HG03066 (cell line): Measurements from ENCODE around the gene MTFP1.
"Not testable (repeated sequence)": the region's sequence is repeated elsewhere in the genome, so short reads cannot be mapped to it uniquely, and the experiment has no call there.

Source experiments
- ATAC-seq: cut with Tn5 transposase; IDR thresholded peaks from one replicate; pipeline ENCODE4 v1.9.1; 2021; ENCODE audit warnings: low read depth; ENCODE audit not compliant: unreplicated experiment

The MTFP1 gene

GRCh38 chr22:30401024-30401423 lies 24.5 kb upstream of the MTFP1 start:
- ATAC-seq: not testable (repeated sequence)

GRCh38 chr22:30402028-30402765 lies 23.4 kb upstream of the MTFP1 start:
- no peak for ATAC-seq

GRCh38 chr22:30402766-30403104 lies 22.8 kb upstream of the MTFP1 start:
- ATAC-seq: not testable (repeated sequence)

- ATAC-seq: no peak
Measured at GRCh38 chr22:30404307-30404706, 21.3 kb upstream of the MTFP1 start.

DNA sequence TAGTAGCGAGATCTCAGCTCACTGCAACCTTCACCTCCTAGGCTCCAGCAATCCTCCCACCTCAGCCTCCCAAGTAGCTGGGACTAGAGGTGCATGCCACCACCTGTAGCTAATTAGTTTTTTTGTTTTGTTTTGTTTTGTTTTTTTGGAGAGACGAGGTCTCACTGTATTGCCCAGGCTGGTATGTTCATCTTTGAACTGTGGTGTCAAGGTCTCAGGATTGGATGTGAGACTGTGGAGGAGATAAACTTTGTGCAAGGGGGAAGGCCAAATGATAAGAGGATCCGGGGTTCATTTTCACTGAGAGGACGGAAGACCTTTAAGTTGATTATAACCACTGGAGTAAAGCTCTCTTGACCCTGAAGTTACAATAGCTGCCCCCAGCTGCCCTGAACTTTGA lies 19.8 kb upstream of the MTFP1 start:
- no peak for ATAC-seq

DNA sequence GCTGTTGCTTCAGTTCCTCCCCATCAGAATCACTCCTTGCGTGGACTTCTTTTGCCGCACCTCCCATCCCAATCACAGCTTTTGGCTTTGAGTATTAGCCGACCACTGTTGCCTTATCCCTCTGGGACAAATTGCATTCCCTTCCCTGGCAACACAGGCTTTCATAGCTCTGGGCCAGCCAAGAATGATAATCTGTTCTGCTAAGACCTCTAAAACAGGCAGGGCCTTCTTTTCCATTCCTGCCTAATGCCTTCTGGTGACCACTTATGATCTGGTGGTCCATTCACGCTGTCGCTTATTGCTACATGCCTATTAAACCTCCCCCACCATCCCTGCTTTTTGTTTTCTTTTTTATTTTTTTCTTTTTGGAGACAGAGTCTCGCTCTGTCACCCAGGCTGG lies 19.2 kb upstream of the MTFP1 start:
- no peak for ATAC-seq

DNA sequence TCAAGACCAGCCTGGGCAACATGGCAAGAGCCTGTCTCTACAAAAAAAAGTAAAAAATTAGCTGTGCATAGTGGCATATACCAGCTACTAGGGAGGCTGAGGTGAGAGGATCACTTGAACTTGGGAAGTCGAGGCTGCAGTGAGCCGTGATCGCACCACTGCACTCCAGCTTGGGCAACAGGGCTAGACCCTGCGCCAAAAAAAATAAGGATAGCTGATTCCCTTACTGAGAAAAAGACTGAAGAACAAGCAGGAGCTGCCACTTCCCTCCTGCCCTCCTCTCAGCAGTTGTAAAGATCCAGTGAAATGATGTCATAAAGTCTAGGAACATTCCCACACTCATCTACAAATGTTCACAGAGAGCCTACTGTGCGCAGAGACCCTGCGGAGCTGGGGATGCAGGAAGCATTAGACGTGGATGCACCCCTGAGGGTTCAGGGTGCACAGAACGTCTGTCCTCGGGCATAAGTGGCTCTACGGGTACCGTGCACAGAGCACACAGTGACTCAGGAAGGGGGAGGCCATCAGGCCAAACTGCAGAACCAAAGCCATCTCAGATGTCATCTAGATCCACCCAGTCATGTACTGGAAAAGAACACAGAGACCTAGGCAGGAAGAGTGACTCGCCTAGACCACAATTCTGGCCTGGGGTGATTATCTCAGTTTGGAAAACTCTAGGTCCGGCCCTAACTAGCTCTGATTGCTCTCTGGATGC lies 17.0 kb upstream of the MTFP1 start:
- ATAC-seq: no peak

DNA sequence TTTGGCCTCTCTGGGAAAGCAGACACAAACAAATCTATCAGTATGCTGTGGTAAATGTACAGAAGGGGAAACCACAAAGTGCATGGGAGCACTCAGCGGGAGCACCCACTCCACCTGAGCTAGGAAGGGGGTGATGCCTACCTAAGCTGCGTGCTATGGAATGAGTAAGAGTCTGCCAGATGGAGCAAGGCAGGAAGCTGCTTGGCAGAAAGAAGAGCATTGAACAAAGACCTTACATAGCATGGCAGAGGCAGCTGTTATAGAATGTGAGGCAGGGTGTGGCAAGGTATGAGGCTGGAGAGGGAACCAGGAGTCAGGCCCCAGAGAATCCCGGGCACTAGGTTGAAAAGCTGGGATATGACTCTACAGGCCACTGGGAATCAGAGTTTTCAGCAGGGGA lies 13.8 kb upstream of the MTFP1 start:
- no peak for ATAC-seq

DNA sequence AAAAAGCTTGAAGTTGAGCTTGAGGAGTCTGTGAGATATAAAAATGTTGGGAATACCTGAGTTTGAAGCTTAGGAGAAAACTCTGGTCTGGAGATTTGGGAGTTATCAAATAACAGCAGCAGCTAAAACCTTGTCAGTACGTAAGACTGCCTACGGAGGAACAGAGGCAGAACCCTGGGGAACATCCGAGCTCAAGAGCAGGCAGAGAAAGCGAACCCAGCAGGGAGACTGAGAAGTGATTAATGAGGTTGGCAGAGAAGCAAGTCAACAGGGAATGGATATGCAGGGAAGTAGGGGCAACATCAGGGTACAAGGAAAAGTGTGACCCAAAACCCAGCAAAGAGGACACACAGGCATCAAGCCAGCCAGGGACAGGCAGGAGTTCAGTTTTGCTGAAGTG lies 12.6 kb upstream of the MTFP1 start:
- no peak for ATAC-seq

DNA sequence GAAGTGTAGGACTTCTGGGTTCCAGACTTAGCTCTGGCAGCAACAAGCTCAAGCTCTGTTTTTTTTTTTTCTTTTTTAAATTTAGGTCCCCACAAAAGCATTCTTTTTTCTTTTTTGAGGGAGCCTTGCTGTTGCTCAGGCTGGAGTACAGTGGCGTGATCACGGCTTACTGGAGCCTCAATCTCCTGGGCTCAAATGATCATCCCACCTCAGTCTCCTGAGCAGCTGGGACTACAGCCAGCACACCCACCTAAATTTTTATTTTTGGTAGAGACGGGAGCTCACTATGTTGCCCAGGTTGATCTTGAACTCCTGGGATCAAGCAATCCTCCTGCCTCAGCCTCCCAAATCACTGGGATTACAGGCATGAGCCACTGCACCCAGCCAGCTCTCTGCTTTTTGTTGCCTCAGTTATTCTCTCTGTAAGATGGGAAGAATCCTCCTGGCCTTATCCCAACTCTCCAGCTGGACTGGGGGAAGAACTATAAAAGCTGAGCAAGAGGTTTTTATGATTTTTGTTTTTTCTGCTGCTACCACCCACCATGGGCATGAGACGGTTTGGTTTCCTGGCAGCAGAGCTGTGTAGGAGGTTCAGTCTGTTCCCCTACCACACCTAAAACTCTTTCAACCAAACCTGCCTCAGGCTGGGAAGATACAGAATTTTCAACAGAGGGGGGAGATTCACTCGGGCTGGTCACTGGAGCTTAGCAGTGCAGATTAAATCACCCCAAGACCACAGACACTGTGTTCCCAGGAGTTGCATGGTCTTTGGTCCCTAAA lies 11.6 kb upstream of the MTFP1 start:
- no peak for ATAC-seq

DNA sequence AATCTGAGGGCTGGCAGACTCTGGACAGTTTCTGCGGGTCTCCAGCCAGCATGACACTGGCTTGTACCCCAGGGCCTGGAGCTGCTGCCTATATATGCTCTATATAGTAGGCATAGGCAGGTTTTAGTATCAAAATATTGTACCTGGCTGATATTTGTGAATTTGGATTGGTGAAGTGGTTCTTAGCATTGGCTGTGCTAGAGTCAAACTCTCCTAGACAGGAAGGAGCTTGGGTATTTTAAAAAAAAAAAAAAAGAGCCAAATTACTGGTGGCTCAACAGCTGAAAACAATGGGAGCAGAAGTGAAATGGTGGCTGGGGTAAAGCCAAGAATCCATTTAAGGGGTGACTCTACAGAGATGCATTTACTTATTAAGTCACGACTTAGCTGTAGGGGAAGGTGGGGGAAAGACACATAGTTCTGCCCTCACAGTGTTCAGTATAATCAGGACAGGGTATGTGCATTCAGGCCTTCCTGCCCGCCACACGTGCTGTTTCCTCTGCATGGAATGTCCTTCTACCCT lies 11.0 kb upstream of the MTFP1 start:
- no peak for ATAC-seq

- ATAC-seq: no peak
Measured at GRCh38 chr22:30416403-30416802, 9.2 kb upstream of the MTFP1 start.

DNA sequence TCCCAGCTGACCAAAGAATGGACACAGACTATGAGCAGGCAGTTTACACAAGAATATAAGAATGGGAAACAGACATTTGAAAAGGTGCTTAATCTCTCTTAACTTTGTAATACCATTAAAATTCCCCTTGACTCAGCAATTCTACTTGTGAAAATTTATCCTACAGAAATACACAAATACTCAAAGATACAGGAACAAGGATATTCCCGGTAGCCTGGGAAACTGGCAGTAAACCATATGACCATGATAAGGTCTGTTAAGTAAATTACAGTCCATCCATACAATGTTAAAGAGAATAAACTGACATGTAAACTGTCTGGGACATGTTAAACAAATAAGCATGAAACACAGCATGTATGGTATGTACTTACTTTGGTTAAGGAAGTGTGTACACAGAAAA lies 8.7 kb upstream of the MTFP1 start:
- no peak for ATAC-seq

DNA sequence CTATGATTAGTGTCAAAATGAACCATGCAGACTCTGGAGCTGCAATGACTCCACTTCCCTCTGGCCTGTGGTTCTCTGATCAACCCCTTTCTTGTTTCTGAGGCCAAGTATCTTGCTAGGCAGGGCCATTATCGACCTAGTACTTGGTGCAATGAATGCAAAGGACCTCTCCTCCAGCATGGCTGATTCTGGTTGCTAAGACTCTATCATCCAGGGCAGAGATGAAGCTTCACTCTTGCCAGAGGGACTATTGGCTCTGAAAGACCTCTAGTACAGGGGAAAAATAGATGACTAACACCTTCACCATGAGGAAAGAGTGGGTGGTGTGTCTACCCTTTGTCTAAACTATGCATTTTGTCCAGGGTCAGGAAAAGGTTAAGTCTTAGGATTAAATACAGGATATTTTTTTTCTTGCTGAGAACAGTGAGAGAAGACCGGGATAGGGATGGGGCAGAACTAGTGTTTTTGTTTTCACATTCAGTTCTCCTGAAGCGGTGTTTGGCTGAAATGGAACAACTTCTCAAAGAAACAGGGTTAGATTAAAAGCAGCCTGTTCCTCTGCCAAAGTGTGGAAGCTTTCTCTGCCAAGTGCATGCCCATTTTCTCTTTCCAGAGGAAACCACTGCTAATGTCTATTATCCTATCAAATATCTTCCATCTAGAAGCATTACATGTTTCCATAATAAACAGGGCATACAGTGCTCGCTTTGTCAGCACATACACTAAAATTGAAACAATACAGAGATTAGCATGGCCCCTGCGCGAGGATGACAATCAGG lies 5.0 kb upstream of the MTFP1 start:
- no peak for ATAC-seq

GRCh38 chr22:30421695-30422480 lies 3.7 kb upstream of the MTFP1 start:
- ATAC-seq: no peak

DNA sequence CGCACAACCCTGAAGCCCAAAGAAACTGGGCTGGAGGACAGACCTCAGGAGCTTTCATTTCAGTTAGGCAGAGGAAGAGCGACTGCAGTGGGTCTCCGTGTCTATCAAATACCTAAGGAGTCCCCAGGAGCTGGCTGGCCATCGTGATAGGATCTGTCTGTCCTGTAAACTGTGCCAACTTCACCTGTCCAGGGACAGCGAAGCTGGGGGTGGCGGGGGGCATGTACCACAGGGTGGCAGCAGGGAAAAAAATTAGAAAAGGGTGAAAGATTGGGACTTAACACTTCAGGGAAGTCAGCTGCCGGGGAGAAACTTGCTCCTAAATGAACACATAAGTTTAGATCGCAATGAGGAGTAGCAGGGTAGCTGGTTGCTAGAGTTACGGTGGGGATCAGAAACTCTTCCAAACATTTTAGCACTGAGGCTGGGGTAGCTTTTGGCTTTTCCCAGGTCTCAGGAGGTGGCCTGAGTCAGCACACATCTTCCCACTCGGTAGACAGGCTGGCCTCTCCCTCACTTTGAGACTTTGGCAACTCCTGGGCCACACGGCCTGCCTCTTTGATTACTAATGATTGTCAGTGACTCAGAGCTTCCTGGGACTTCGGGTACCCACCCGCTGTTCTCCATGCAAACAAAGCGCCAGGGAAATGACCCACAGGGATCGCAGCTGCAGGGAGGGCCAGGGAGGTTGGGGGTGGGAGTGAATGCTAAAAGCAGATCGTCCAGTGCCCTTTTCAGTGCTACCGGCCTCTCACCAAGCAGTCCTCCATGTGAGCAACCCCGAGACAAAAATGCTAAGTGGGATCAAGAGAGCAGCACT lies 2.9 kb upstream of the MTFP1 start:
- no peak for ATAC-seq

DNA sequence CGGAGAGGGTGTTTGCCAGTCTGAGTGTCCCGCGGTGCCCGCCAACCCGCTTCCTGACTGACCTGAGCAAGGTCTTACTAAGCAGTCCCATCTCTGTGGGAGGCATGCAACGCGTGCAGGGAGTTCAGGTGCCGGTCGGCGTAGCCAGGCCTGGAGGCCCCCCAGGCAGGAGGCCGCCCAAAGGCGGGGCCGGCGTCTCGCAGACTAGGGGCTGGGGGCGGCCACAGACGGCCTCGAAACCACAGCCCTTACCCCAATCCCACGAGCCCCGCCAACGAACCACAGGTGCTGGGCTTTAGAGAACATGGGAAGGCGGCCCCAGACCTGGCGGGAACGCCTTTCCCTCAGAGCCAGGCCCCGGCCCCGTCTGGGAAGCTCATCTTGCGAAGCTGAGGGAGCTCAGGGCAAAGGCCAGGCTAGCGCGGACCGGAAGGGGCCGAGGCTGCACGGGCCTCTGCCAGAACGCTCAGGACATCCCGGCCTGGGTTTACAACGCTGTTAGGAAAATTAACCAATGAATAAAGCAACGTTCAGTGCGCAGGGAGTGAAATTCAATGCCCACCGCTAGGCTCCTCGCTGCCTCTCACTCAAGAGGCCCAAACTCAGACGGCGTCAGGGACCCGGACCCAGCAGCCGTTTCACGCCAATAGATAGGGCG lies 2.1 kb upstream of the MTFP1 start:
- peak; percentile 28 for ATAC-seq

GRCh38 chr22:30423959-30424533 lies 1.5 kb upstream of the MTFP1 start:
- peak; percentile 84 for ATAC-seq
